GM18519 (cell line): ENCODE data around the gene S100A7.
"Not testable (repeated sequence)": the region's sequence is repeated elsewhere in the genome, so short reads cannot be mapped to it uniquely, and the experiment has no call there.

Experiments
- ATAC-seq: cut with Tn5 transposase; IDR thresholded peaks from one replicate; pipeline ENCODE4 v1.9.1; 2021; ENCODE audit warnings: mild to moderate bottlenecking, moderate library complexity; ENCODE audit not compliant: unreplicated experiment, low FRiP score

S100A7 gene

DNA sequence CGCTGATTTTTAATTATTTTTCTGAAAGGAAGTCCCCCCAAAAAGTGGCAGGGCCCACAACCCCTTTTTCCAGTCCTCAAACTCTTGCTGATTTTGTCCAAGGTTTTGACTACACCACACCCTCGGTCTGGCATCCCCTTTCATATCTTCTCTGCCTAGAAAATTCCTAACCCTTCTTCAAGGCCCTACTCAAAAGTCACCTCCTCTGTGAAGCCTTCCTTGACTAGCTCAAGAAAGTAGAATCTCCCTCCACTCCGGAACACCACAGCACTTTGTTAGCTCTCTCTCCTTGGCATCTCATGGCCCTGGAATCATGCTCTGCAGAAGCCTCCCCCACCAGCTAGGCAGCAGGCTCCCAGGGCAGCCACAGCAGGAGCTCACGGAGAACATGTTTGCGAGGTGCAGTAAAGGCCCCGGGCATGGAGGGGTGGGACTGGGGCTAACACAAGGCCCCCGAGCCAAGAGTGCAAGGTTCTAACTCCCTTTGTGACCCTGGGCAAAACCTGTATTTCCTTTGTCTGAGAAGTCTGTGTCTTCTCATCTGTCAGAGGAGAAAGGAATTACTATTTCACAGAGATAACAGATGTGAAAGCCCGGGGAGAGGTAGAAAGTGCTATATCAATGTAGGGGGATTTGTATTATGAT is 17.7 kb upstream of the S100A7 start:
- no peak for ATAC-seq

DNA sequence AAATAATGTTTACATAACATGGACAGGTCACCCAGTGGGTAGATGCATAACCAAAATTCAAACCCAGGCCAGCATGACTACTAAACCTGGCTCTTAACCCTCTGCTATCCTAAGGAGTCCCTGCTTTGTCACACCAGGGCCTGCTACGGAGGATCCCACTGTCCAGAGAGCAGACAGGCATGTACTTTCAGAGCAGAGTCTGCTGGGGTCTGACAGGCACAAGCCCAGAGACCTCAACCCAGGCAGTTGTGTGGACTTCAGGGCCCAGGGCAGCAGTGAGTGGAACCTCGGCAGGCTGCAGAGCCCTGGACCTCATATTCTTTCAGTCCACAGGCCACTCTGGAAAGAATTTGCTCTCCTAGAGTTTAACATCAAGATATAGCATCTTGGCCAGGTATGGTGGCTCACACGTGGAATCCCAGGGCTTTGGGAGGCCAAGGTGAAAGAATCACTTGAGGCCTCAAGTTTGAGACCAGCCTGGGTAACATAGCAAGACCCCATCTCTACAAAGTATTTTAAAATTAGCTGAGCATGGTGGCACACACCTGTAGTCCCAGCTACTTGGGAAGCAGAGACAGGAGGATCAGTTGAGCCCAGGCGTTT is 16.1 kb upstream of the S100A7 start:
- ATAC-seq: no peak

DNA sequence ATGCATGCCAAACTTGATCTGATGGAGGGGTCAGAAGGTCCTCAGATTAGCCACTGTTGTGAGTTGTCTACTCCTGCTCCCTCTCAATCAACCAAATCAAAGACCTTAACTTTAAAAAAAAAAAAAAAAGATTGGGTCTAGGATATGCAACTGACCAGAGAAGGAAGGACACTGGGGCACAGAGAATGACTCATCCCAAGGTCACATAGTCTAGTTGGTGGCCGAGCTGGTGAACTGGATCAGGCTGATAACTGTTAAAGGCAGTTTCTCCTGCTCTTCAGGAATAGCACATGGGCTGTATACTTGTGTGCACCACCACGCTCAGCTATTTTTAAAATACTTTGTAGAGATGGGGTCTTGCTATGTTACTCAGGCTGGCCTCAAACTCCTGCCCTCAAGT is 14.8 kb upstream of the S100A7 start:
- no peak for ATAC-seq

DNA sequence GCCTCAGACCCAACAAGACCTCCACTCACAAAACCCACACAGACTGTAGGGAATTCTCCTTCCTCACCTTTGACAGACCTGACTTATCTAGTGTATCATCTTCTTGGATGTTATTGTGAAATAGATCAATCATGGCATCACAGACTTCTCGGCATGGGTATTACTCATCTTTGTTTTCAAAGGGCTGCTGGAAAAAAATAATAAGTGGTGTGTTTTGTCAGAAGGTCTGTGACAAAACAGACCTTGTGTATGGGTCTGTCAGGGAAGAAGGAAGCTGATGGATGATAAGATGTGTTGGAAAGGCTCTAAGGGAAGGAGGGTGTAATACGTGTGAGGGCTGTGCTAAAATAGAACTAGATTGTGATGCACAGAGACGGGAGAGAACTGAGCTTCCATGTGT is 13.9 kb upstream of the S100A7 start:
- no peak for ATAC-seq

DNA sequence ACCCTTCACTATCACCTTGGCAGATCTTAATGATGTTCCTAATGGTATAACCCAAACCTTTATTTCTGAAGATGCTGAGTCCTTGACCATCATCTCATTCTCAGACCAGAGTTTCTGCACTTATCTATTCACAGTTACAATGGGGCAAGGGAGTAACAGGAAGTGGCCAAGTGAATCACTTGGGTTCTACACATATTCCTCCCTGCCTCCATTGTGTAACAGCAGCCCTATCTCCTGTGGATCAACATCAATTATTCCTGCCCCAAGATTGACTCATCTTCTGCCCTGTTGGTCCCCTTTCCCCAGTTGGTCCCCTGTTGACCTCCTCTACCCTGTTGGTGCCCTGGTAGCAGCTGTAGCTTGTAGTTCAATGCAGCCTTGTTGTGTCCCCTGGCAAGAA is 10.3 kb upstream of the S100A7 start:
- no peak for ATAC-seq

DNA sequence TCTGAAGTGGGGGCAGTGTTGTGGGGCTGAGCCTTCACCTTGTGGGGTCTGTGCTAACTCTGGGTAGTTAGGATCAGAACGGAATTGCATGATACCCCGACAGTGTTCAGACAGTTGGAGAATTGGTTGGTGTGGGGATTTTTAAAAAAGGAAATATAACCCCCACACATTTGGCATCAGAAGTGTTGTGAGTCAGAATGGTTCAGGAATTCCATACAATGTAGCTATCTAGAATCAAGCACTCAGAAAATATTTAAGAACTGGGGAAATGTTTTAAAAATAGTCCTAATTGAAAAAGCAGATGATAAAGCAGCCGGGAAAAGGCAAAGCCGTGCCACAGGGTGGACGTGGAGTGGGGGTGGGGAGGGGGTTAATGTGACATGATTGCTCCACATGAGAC is 6.5 kb upstream of the S100A7 start:
- ATAC-seq: no peak

DNA sequence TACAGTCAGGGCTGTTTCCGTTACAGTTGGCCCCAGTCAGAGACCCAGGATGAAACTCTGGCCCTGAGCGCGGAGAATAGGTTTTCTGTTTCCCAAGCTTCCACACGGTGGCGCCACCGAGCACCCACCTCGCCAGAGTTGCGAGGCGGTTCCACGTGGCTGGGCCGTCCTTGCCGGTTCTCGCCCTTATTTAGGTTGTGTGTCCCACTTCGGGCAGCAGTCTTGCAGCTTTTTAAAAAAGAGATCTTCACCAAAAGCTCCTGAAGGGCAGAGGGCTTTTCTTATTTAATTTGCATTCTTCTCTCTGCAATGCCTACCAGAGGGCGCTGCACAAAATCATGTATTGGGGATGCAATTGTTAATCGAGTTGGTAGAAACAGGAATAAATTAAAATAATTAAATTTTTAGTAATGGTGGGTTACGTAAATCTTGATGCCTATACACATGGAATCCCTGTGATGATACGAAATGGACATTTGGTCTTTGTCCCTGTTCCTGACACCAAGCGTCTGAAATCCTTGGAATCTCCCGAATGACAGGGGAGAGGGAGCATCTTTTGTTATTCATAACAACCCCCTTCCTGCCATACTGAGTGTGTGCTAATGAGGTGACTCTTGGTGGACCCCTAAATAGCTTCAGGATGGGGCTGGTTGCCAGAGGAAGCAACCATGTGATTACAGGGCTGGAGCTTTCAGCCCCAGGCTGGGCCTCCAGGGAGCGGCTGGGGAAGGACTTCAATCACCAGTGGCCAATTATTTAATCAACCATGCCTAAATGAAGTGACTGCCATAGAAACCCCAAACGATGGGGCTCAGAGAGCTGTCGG is 5.6 kb upstream of the S100A7 start:
- no peak for ATAC-seq

DNA sequence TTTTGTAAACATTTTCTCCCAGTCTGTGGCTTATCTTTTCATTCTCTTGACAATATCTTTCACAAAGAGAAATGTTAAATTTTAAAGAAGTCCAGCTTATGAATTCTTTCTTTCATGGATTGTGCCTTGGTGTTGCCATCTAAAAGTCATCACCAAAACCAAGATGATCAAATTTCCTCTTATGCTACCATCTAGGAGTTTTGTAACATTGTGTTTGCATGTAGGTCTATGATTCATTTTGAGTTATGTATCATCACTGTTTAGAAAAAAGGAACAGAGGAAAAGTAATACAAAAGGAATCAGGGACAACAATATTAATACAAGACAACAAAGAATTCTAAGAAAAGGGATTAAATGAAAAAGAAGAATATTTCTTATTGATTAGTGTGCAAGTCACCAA is 2.3 kb upstream of the S100A7 start:
- ATAC-seq: not testable (repeated sequence)

DNA sequence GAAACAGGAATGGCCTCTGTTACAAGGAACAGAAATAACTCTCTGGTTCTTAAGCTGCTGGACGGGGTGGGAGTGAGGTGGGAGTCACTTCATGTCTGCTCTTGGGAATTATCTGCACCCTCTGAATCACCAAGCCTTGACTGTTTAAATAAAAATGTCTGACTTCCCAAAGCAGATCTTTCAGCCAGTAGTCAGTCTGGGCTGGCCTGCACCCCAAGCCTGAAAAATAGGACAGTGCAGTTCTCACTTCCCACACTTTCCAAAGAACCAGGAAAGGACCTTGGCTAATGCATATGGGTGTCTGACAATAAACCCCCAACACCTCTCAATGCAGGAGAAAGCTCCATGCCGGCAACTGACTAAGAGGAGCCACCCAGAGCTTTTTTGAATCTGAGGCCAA is 796 bp downstream of the S100A7 start:
- ATAC-seq: no peak

DNA sequence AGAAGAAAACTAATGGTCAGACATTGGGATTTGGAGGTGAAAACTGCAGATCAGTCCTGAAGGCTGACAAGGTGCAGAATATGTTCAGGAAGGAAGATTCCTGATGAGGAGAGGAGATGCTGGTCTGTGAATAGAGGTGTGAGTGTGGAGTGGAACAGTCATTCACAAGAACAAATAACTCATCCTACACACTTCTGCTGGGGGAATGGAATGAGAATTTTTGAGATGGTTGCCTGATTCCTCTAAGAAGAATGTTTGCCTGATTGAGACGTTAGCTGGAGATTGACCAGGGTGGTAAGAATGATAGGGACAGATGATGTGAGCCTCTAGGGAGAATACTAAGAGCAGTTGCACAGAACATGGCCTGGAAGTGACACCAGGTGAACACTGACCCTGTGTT is 4.1 kb downstream of the S100A7 start:
- ATAC-seq: no peak

DNA sequence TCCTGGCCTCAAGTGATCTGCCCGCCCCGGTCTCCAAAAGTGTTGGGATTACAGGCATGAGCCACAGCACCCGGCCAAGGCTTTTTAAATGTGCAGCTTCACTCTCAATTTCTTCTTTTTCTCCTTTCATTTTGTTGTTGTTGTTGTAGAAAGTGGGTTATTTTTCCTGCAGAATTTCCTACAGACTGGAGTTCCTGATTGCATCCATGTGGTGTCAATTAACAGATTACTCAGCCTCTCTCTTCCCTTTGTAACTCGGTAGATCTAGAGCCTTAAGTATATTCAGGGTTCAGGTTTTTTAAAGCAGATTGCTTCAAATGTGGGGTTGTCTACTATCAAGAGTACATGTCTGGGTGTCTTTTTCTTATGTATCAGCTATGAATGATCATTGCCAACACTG is 11.6 kb downstream of the S100A7 start:
- not testable (repeated sequence) for ATAC-seq

DNA sequence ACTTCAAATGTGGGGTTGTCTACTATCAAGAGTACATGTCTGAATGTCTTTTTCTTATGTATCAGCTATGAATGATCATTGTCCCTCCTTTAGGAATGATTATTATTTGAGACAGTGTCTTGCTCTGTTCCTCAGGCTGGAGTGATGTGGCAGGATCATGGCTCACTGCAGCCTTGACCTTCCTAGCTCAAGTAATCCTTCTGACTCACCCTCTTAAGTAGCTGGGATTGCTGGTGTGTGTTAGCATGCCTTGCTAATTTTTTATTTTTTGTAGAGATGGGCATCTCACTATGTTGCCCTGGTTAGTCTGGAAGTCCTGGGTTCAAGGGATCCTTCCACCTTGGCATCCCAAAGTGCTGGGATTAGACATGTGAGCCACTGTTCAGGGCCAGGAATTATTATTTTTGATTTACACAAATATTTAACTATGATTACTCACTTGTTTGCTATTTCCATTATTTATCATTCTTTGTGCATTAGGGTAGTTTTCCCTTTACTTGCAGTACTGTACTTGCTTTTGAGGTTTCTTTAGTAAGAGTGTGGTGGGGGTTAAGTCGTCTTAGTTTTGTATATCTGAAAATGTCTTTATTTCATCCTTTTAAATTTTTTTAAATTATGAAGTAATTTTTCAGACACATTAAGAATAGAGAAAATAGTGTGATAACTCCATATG is 12.8 kb downstream of the S100A7 start:
- no peak for ATAC-seq

DNA sequence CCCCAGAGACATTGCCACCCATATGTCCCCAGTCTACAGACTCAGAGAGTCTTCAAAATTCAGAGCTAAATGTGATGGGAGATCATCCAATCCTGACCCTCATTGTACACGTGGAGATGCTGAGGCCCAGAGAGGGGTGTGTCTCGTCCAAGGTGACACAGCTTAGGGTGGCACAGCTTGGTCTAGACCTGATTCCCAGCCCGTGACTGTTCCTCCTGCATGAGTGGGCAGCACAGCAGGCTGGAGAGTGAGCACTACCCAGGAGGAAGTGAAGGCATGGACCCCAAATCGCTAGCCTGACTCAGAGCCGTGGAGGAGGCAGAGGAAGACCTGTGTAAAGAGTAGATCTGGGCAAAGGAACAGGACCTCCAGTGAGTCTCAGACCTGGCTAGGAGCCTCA is 16.4 kb downstream of the S100A7 start:
- ATAC-seq: no peak

DNA sequence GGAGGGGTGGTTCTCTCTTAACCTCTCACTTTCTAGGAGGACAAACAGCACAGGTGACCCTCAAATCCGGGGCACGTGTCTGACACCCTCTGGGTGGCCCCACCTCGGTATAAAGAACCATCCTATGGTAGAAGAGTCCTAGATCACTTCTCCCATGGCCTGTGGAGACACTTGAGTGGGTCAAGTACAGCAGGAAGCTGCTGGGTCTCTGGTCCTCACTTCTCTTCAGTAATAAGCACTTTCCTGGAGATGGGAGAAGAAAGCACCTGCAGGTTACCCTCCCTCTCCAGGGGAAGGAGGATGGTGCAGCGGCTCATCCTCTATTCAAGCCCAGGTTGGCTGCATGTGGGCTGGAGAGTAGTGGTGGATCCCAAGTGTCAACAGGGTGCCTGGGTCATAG is 17.0 kb downstream of the S100A7 start:
- ATAC-seq: no peak

DNA sequence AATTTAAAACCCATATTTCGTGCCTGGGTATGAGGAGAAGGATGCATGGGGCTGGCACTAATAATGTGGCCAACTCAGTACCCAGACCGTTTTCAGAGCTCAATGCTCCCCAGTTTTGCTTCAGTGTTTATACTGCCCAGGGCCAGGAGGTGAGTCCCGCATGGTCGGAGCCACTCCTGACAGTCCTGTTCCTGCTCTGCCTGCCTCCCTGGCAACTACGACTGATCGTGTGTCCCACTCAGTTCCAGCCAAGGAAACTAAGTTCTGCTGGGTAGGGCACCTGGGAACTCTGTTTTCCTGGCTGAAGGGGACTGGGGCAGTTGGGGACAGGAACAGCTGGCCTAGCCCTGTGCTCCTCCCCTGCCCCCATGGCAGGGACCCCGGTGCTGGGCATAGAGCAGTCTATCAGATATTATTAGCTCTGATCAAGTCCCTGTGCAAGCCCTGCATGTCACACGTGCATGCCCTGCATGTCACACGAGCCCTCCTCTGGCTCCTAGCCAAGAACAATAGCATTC is 19.2 kb downstream of the S100A7 start:
- no peak for ATAC-seq

DNA sequence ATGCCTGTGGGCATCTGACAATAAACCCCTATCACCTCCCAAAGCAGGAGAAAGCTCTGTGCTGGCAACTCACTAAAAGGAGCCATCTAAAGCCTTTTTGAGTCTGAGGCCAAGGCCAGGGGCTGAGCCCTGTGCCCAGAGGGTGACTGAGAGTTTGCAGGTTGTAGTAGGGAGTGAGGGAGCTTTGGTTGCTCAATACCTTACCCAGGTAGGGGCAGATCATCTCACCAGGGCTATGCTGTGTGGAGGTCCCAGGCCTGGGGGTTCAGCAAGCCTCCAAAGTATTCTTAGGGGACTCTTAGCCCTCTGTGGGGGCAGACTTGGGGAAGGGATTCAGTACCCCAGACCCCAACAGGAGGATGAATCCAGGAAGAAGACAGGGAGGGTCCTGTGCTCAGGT is 21.2 kb downstream of the S100A7 start:
- no peak for ATAC-seq

DNA sequence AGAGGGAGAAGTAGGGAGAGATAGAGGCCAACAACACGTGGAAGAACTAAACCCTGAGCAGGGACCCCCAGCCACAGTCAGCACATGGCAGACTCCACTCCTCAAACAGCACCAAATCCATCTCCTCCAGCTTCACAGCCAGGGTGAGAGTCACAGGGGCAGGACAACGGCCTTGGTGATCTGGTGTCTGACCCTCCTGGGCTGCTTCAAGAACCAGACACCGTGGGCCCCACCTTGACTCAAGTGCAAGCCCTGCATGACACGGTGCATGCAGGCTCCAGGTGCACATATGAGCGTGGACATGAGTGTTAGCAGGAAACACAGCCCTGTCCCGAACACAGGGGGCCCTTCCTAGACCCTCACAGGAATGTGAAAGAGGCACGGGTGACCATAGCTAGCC is 21.9 kb downstream of the S100A7 start:
- no peak for ATAC-seq

DNA sequence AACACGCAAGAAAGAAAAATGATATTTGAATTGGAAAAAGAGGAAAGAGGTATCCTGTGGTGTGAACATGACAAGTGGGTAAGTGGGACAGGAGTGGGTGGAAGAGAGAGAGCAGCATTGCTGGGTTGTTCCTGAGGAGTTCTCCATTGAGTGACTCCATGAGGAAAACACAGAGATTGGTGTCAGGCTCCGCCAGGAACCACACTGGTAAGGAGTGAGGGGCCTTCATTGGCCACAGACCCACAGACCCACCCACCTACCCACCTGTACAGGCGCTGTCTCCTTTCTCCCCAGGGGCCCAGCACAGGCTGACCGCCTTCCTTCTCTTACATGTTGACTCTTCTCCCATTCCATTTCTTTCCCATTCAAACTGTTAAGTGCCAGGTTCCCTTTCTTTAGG is 23.2 kb downstream of the S100A7 start:
- no peak for ATAC-seq

DNA sequence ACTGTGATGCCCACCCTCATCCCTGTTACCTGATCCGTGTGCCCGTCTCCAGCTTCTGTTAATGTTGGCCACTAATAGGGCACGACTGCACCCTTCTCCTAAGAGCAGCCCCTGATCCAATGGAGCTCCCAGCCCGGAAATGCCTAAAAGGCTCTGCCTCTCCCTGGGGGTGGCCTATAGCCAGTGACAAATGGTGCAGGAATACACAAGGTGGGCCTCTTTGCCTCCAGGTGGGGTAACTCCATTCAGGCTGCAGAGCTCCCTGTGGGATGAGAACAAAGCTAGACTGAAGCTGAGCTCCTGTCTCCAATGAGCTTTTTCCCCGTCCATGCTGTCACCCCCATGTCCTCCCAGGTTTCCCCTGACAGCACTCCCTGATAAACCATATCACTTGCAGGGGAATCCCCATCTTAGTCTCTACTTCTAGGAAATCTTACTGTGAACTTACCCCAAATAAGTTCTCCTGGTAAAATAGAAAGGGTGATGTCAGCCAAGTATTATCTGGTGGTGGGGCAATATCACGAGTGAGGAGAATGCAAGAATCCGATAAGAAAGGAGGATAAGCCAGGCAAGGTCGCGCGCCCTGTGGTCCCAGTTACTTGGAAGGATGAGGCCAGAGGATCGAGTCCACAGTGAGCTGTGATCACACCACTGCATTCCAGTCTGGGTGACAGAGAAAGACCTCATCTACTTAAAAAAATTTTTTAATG is 25.6 kb downstream of the S100A7 start:
- no peak for ATAC-seq

DNA sequence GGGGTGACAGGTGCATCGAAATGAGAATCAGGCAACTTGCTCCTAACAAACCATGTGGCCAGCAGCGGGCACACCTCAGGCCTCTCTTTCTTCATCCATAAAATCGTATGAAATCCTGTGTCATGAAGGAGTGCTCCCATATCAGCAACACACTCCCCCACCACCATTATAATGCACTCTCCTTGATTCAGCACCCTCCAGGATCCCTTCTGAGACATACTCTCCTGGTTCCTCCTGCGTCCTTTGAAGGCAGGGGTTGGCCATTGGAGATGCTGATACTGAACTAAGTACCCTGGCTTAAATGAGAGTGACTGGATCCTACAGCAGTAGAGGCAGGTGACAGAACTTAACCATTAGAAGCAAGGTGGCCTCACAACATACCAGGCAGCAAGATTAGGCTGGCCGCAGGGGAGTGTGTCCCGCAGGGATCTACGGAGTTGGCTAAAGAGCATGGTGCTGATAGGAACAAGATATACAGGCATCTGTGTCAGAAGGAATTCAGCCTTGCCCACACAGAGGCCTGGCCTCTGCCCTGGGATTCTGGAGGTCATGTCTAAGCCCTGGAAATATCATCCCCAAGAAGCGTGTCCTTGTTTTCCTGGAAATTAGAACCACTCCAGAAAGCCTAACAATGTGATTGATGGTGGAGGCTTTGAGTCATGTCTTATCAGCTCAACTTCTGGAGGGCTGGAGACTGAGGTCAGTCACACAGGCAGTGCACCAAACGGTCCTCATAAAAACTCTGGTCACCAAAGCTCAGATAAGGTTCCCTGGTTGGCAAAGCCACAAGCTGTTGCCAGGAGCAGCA is 27.4 kb downstream of the S100A7 start:
- ATAC-seq: no peak
